Muscle layer of colon (tissue), 2 donors: ENCODE measurements around the gene TOE1.
"Not testable (repeated sequence)": the region's sequence is repeated elsewhere in the genome, so short reads cannot be mapped to it uniquely, and the experiment has no call there.

ENCODE experiments used
- H3K27ac ChIP-seq: one replicate; pipeline ENCODE4 v1.7.0; 2013; ENCODE audit warnings: low read depth, mild to moderate bottlenecking, low read length, moderate library complexity
- H3K27me3 ChIP-seq, 2 donors: one replicate each; pipeline ENCODE4 v1.7.0; 2013; ENCODE audit warnings: low read length in 2 of 2, mild to moderate bottlenecking in 2 of 2; ENCODE audit not compliant: insufficient read depth in 2 of 2, control insufficient read depth in 1 of 2
- H3K36me3 ChIP-seq: one replicate; pipeline ENCODE4 v1.7.0; 2013; ENCODE audit warnings: mild to moderate bottlenecking, low read length; ENCODE audit not compliant: insufficient read depth
- H3K4me1 ChIP-seq: one replicate; pipeline ENCODE4 v1.7.0; 2013; ENCODE audit warnings: mild to moderate bottlenecking, low read length; ENCODE audit not compliant: insufficient read depth
- H3K4me3 ChIP-seq, 2 donors: one replicate each; pipeline ENCODE4 v1.7.0; 2013; ENCODE audit warnings: low read length in 2 of 2, low read depth in 1 of 2, mild to moderate bottlenecking in 1 of 2, moderate library complexity in 1 of 2
- H3K9ac ChIP-seq: one replicate; pipeline ENCODE4 v1.7.0; 2013; ENCODE audit warnings: low read length
- H3K9me3 ChIP-seq: one replicate; pipeline ENCODE4 v1.7.0; 2013; ENCODE audit warnings: mild to moderate bottlenecking, low read length
- donor health status: abdominal sarcoma.
- donor health status: Adenocarcinoma of cecum.

Gene TOE1

DNA sequence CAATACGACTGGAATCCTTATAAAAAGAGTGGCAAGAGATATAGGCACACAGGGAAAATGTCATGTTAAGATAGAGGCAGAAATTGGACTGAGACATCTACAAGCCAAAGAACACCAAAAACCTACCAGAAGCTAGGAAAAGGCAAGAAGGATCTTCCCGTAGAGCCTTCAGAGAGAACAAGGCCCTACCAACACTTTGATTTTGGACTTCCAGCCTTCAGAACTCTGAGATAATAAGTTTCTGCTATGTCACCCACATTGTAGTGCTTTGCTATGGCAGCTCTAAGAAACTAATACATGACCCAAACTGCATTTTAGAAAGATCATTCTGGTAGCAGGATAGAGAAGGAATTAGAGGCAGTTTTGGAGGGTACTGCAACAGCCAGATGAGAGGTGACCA is 24.3 kb downstream of the TOE1 start:
- no peak overlapping the region for H3K27ac ChIP-seq
- H3K4me1 ChIP-seq, result peaks cover 20% of the 10 kb centered on the region
- H3K9ac ChIP-seq, result no peak overlapping the region
- H3K4me3 ChIP-seq, result no peak overlapping the region
- H3K9me3 ChIP-seq, result no peaks in the 10 kb centered on the region
- no peaks in the 10 kb centered on the region for H3K36me3 ChIP-seq
- no peaks in the 10 kb centered on the region for H3K27me3 ChIP-seq

DNA sequence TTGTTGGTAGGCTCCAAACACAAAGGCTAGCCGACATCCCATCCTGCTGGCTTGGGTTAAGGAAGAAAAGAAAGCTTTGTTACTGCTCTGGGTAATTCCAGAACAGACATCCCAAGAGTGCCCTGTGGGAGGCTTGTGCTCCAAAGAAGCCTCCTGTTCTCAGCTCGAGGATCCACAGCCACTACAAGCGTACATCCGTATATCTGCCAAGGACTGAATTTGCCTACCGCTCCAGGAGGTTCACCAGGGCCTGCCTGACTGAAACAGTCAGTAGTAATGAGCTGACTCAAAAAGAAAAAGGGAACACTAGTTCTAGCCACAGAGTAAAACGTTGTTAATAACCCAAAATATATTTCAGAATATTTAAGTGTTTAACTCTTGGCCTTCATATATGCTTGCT is 25.1 kb downstream of the TOE1 start:
- peaks cover 19% of the 10 kb centered on the region for H3K4me1 ChIP-seq
- H3K36me3 ChIP-seq, result no peaks in the 10 kb centered on the region
- no peak overlapping the region for H3K27ac ChIP-seq
- H3K9ac ChIP-seq, result no peak overlapping the region
- H3K27me3 ChIP-seq, result no peaks in the 10 kb centered on the region
- H3K9me3 ChIP-seq, result no peaks in the 10 kb centered on the region
- H3K4me3 ChIP-seq, result no peak overlapping the region

- H3K36me3 ChIP-seq, result no peaks in the 10 kb centered on the region
- no peaks in the 10 kb centered on the region for H3K4me1 ChIP-seq
- no peak overlapping the region for H3K27ac ChIP-seq
- no peaks in the 10 kb centered on the region for H3K9me3 ChIP-seq
- no peak overlapping the region for H3K4me3 ChIP-seq
- H3K27me3 ChIP-seq, result no peaks in the 10 kb centered on the region
- no peak overlapping the region for H3K9ac ChIP-seq
Measured at GRCh38 chr1:45370575-45370974, 30.6 kb downstream of the TOE1 start.

- peaks cover 5% of the 10 kb centered on the region for H3K4me1 ChIP-seq
- no peaks in the 10 kb centered on the region for H3K27me3 ChIP-seq
- no peak overlapping the region for H3K27ac ChIP-seq
- H3K9ac ChIP-seq, result no peak overlapping the region
- H3K4me3 ChIP-seq, result no peak overlapping the region
- H3K36me3 ChIP-seq, result no peaks in the 10 kb centered on the region
- no peaks in the 10 kb centered on the region for H3K9me3 ChIP-seq
Measured at GRCh38 chr1:45373573-45373972, 33.6 kb downstream of the TOE1 start.

DNA sequence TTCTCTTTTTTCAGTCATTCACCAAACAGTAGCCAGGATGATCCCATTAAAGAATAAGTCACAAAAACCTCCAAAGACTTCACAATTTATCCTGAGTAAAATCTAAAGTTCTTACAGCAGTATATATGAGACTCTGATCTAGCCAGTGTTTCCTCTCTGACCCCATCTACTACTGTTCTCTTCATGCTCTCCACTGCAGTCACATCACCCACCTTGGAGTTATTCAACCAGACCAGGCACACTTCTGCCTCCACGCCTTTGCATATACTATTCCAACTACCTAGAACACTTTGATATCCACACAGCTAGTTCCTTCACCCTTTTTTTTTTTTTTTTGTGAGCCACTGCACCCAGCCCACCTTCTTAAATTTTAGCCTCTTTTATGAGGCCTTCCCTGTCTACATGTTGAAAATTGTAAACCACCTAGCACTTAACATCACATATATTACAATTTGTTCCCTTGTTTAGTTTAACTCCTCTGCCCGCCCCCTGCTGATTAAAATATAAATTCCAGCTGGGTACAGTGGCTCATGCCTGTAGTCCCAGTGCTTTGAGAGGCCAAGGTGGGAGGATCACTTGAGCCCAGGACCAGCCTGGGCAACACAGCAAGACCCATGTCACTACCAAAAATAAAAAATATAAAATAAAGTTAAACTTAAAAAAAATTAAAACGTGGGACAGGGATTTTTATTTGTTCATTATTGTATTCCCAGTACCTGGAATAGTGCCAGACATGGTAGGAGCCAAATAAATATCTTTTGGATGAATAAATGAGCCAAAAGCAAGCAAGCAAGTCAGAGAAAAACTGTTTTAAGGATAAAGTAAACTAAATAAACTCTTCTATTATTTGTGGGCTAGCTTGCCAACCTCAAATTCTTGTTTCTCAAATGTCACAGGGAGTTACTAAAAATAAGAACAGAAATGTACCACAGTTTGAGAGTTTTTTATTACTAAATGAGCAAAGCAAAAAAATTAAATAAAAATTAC is 35.4 kb downstream of the TOE1 start:
- no peaks in the 10 kb centered on the region for H3K36me3 ChIP-seq
- H3K27me3 ChIP-seq, result no peaks in the 10 kb centered on the region
- H3K9me3 ChIP-seq, result no peaks in the 10 kb centered on the region
- H3K4me1 ChIP-seq, result peaks cover 5% of the 10 kb centered on the region
- no peak overlapping the region for H3K27ac ChIP-seq
- no peak overlapping the region for H3K9ac ChIP-seq
- H3K4me3 ChIP-seq, result no peak overlapping the region

DNA sequence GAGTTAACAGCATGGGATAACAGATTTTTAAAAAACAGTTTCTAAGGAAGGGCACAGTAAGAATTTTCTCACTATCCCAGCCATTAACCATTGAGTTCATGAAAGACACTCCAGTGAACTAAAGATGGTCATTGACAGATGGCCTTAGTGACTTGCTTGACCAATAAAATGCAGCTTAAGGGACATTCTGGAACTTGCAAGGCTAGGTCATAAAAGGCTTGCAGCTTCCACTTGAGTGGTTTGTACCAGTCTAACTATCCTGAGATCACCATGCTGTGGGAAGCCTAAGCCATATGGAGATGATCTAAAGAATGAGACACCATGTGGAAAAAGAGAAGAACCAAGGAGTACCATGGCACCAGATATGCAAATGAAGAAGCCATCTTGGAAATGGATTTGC is 38.2 kb downstream of the TOE1 start:
- Histone ChIP-seq H3K27me3 (no peaks in the 10 kb centered on the region), H3K9ac (no peak overlapping the region), H3K27ac (no peak overlapping the region), H3K36me3 (no peaks in the 10 kb centered on the region), H3K9me3 (no peaks in the 10 kb centered on the region), H3K4me3 (no peak overlapping the region), H3K4me1 (peaks cover 5% of the 10 kb centered on the region)

DNA sequence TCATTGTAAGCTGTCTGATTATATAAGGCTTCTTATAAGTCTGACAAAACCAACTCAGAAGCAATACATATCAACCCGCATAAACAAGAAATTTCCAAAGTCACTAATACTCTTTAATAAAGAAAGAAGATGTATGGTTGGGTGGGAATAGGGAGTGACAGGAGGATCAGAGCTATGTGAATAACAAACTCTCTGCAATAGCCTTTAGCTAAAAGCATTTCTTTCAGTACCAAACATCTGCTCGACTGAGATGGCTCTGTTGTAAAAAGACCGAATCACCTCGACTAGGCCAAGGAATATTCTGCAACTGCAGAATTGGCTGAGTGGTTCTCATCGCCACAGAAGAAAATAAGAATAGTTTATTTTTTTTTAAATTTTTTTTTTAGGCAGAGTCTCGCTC is 39.6 kb downstream of the TOE1 start:
- no peaks in the 10 kb centered on the region for H3K36me3 ChIP-seq
- no peaks in the 10 kb centered on the region for H3K9me3 ChIP-seq
- no peak overlapping the region for H3K4me3 ChIP-seq
- H3K27ac ChIP-seq, result no peak overlapping the region
- H3K4me1 ChIP-seq, result peaks cover 5% of the 10 kb centered on the region
- H3K27me3 ChIP-seq, result no peaks in the 10 kb centered on the region
- H3K9ac ChIP-seq, result no peak overlapping the region

DNA sequence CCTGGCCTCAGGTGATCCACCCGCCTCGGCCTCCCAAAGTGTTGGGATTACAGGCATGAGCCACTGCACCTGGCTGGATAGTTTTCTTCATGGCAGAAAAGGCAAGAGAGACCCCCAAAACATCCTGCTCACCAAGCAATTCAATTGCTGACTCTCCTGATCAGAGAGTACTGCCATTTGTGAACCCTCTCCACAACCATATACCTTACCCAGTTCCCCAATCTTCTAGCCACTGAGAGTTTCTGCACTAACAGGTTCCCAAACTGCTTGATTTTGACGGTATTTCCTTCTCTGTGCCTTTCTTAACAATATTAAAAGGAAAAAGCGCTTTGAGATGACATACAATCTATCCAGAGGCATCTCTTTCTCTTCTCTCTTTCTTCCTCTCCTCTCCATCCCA is 40.2 kb downstream of the TOE1 start:
- H3K27me3 ChIP-seq, result no peaks in the 10 kb centered on the region
- H3K36me3 ChIP-seq, result no peaks in the 10 kb centered on the region
- no peak overlapping the region for H3K9ac ChIP-seq
- H3K27ac ChIP-seq, result no peak overlapping the region
- H3K9me3 ChIP-seq, result no peaks in the 10 kb centered on the region
- no peak overlapping the region for H3K4me3 ChIP-seq
- peaks cover 5% of the 10 kb centered on the region for H3K4me1 ChIP-seq

DNA sequence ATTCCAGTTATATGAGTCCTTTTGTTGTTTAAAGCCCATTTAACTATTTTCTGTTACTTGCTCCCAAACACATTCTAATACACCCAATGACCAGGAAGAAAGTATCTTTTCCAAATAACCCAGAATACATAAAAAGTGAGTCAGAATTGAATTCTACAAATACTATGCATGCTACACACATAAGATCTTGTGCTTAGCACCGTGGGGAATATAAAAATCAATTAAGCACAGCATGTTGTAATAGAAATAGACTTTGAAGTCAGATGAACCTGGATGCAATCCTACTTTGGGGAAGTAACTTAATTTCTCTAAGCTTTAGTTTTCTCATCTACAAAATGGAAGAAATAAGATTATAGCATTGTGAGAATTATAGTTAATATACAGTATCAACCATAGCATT is 40.8 kb downstream of the TOE1 start:
- Histone ChIP-seq H3K9ac (no peak overlapping the region), H3K27me3 (no peaks in the 10 kb centered on the region), H3K4me1 (peaks cover 5% of the 10 kb centered on the region), H3K27ac (no peak overlapping the region), H3K9me3 (no peaks in the 10 kb centered on the region), H3K4me3 (no peak overlapping the region), H3K36me3 (no peaks in the 10 kb centered on the region)

GRCh38 chr1:45381243-45381642 is 41.3 kb downstream of the TOE1 start:
- Histone ChIP-seq H3K27me3 (no peaks in the 10 kb centered on the region), H3K4me1 (peaks cover 5% of the 10 kb centered on the region), H3K36me3 (no peaks in the 10 kb centered on the region), H3K27ac (no peak overlapping the region), H3K4me3 (no peak overlapping the region), H3K9ac (no peak overlapping the region), H3K9me3 (no peaks in the 10 kb centered on the region)

DNA sequence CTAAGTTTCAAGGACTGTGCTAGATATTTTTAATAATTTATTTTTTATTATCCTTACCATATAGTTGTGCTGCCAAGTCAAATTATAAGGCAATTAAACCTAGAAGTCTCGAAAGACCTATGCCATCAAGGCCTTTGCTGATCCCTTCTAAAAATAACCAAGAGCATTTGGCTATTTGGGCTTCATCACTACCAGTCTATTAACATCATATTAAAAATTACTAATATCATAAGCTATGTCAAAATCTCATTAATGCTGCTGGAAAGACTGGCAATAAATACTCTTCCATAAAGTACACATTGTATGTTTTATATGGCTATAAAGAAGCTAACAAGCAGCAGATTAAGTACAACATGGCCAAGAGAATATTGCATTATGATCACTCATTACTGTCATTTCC is 43.2 kb downstream of the TOE1 start:
- Histone ChIP-seq H3K27ac (no peak overlapping the region), H3K9ac (no peak overlapping the region), H3K4me1 (no peaks in the 10 kb centered on the region), H3K9me3 (no peaks in the 10 kb centered on the region), H3K36me3 (no peaks in the 10 kb centered on the region), H3K27me3 (no peaks in the 10 kb centered on the region), H3K4me3 (no peak overlapping the region)

GRCh38 chr1:45384213-45384612 is 44.2 kb downstream of the TOE1 start:
- not testable (repeated sequence) for H3K4me1 ChIP-seq, H3K27ac ChIP-seq, H3K36me3 ChIP-seq, H3K4me3 ChIP-seq, H3K27me3 ChIP-seq, H3K9ac ChIP-seq, H3K9me3 ChIP-seq
